Measurements from ENCODE around the gene CCDC92B. TPM values are rescaled to one million over a fixed set of nuclear protein-coding genes. Genes with fewer than 3 reads are reported as not detected.
A peak's percentile ranks its signal among the peaks of the same experiment; 100 is the strongest.

The CCDC92B gene
- total and polyA plus RNA-seq, 2 of the 13 experiments (the other 11 are each of a cell fraction or from before 2014, with no cell fraction given): not detected

- H3K27ac ChIP-seq (ENCODE audit: extremely low read length, insufficient read depth, low read length): no peak overlapping the region
- in situ Hi-C loops (cut with HindIII; ENCODE audit: extremely low pct_ligation_motif_present, low pct_unique_long_range_greater_than_20kb): no loop called here
- H3K4me2 ChIP-seq (ENCODE audit: low read depth, low read length): peak overlapping the region; percentile 66
- peak overlapping the region; percentile 39 to 64 (median 41); a peak in 5 of 6 replicates for H3K4me3 ChIP-seq (replicated peaks in 1 of 3; ENCODE audit: insufficient read depth in 1 of 3, low read depth in 2 of 3, low read length in 3 of 3)
- ChIA-PET CTCF (ENCODE audit: low intra/inter-chr PET ratio, low total read pairs) (no interaction called here), POLR2A (no interaction called here)
- no peaks in the 10 kb centered on the region for H3K79me2 ChIP-seq (ENCODE audit: insufficient read depth, low read length)
- no peaks in the 10 kb centered on the region for H3K4me1 ChIP-seq (ENCODE audit: insufficient read depth, low read length)
- ATAC-seq: peak; percentile 88
- intact Hi-C loops (cut with micrococcal nuclease; ENCODE audit: unreplicated experiment): no loop called here
- no peak for FAIRE-seq
- H4K20me1 ChIP-seq (ENCODE audit: insufficient read depth, low read length): no peaks in the 10 kb centered on the region
- H3K36me3 ChIP-seq (replicated peaks in 1 of 2; ENCODE audit: control insufficient read depth in 1 of 2, insufficient read depth in 2 of 2, low read length in 2 of 2): no peaks in the 10 kb centered on the region
- H3K9me3 ChIP-seq (ENCODE audit: low read length): no peaks in the 10 kb centered on the region
- H3K9ac ChIP-seq (ENCODE audit: insufficient read depth, low read depth, low read length): no peak overlapping the region
- no peak for DNase-seq (ENCODE audit: low spot score)
- H3K27me3 ChIP-seq (ENCODE audit: control insufficient read depth in 1 of 2, insufficient read depth in 2 of 2, low read length in 2 of 2): peaks cover 0 to 19% of the 10 kb centered on the region in 2 experiments; a peak in 2 of 5 replicates
- no peak overlapping the region for H2AFZ ChIP-seq (ENCODE audit: low read length)
- BruUV-seq (replicated peaks): no TSS peak
- WGBS (ENCODE audit: low lambda C conversion rate): 8% methylated on average over 20 of the region's 46 CpGs
- TF ChIP-seq CREB1 (IDR thresholded peaks at IDR 0.05): no peak
- no peak for TF ChIP-seq CREB1 (CRISPR knock-in tag; IDR thresholded peaks at IDR 0.05)
- TF ChIP-seq GFI1 (CRISPR knock-in tag; IDR thresholded peaks at IDR 0.05; ENCODE audit: borderline replicate concordance): no peak
- no peak for TF ChIP-seq MTA1 (CRISPR knock-in tag; IDR thresholded peaks at IDR 0.05; ENCODE audit: borderline replicate concordance)
- no peak for TF ChIP-seq ZNF850 (CRISPR knock-in tag; conservative IDR thresholded peaks at IDR 0.05)
- no peak for TF ChIP-seq E2F1 (CRISPR knock-in tag; IDR thresholded peaks at IDR 0.05)
- no peak for TF ChIP-seq ZNF530 (CRISPR knock-in tag; IDR thresholded peaks at IDR 0.05; ENCODE audit: low read depth)
- TF ChIP-seq CCAR2 (optimal IDR thresholded peaks at IDR 0.05; ENCODE audit: low read depth, low read length): no peak
- no peak for TF ChIP-seq SYNCRIP (IDR thresholded peaks at IDR 0.05; ENCODE audit: insufficient read depth, low read depth, low read length)
- TF ChIP-seq TSC22D2 (CRISPR knock-in tag; IDR thresholded peaks at IDR 0.05; ENCODE audit: borderline replicate concordance): no peak
- TF ChIP-seq ZNF652 (CRISPR knock-in tag; IDR thresholded peaks at IDR 0.05; ENCODE audit: borderline replicate concordance, low read depth): no peak
- TF ChIP-seq NFE2 (CRISPR knock-in tag; IDR thresholded peaks at IDR 0.05): no peak
- no peak for TF ChIP-seq CHD4 (IDR thresholded peaks at IDR 0.05; ENCODE audit: borderline replicate concordance, low read length)
- no peak for TF ChIP-seq ZNF124 (CRISPR knock-in tag; IDR thresholded peaks at IDR 0.05)
- TF ChIP-seq, protein P1, sequence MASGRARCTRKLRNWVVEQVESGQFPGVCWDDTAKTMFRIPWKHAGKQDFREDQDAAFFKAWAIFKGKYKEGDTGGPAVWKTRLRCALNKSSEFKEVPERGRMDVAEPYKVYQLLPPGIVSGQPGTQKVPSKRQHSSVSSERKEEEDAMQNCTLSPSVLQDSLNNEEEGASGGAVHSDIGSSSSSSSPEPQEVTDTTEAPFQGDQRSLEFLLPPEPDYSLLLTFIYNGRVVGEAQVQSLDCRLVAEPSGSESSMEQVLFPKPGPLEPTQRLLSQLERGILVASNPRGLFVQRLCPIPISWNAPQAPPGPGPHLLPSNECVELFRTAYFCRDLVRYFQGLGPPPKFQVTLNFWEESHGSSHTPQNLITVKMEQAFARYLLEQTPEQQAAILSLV (CRISPR knock-in tag; IDR thresholded peaks at IDR 0.05; ENCODE audit: borderline replicate concordance): 0 out of 2 replicates have a peak, but pooled peaks have one; percentile 19
- no peak for TF ChIP-seq ZNF274 (CRISPR knock-in tag; IDR thresholded peaks at IDR 0.05)
- no peak for TF ChIP-seq ZMAT3 (CRISPR knock-in tag; conservative IDR thresholded peaks at IDR 0.05)
- no peak for TF ChIP-seq ZSCAN31 (CRISPR knock-in tag; IDR thresholded peaks at IDR 0.05; ENCODE audit: low read depth)
- no peak for TF ChIP-seq ZNF567 (CRISPR knock-in tag; IDR thresholded peaks at IDR 0.05; ENCODE audit: borderline replicate concordance)
- TF ChIP-seq ZNF30 (CRISPR knock-in tag; IDR thresholded peaks at IDR 0.05): no peak
These were observed 6.7 kb upstream of the CCDC92B start for GRCh38 chr17:2755891-2756724.
